ENCODE results near the gene NDUFB5.
"Not testable (repeated sequence)": the region's sequence is repeated elsewhere in the genome, so short reads cannot be mapped to it uniquely, and the experiment has no call there.

NDUFB5 gene

GRCh38 chr3:179640469-179640868, 35.9 kb downstream of the NDUFB5 start:
- no peak for DNase-seq

DNA sequence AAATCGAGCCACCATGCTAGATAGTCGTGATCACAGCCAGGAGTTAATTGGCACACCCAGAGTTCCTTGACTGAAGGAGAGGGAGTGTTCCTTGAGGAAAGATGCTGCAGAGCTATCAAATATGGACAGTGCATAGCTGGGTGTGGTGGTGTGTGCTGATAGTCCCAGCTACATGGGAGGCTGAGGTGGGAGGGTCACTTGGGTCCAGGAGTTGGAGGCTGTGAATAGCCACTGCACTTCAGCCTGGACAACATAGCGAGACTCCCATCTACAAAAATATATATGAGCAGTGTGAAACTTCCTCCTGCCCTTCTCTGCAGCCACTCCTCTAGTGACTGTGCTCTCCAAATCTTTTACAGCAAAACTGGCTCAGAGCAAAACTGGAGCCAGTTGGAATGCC, 38.3 kb downstream of the NDUFB5 start:
- DNase-seq = no peak

DNA sequence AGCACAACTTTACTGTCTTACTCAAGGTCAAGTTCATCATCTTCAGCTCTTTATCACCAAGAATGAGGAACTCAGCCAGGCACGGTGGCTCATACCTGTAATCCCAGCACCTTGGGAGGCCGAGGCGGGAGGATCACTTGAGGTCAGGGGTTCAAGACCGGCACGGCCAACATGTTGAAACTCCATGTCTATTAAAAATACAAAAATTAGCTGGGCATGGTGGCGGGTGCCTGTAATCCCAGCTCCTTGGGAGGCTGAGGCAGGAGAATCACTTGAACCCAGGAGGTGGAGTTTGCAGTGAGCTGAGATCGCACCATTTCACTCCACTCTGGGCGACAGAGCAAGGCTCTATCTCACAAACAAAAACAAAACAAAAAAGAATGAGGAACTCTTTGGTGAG, 39.2 kb downstream of the NDUFB5 start:
- not testable (repeated sequence) for DNase-seq

- no peak for DNase-seq
Observed at GRCh38 chr3:179646177-179646576, 41.6 kb downstream of the NDUFB5 start.

DNA sequence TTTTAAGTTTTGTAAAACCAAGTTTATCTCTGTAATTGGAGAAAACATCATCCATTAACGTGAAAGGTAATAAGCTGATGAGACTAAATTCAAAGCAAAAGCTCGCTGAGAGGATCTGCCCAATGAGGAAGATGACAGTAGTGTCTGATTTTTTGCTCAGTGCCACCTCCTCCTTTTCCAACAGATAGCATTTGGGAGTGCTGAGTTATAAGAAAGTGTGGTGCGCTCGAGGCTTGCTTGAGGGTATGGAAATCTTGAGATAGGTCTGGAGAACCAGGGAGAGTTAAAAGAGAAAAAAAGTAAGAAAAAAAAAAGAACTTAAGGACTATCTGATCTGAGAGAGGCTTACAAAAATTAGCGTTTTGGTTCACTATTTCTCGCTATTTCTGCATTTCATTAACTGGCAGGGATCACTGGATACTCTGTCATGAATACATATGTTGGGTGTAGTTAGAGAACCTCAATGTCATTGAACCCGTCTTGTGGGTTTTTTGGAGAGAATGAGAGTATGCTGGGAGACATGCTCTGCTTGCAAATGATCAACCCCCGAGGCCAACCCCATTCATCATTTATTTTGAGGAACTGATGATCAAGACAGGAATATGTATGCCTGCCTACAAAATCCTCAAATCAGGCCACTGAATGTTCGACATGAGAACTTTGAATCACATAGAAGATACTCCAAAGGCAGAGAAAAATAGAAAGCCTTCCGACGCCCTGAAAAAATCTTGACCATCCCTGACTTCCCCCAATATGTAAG, 47.3 kb downstream of the NDUFB5 start:
- no peak for DNase-seq

- DNase-seq = peak; percentile 73
Observed at GRCh38 chr3:179652447-179653095, 48.0 kb downstream of the NDUFB5 start, which contains the start of gene USP13. TSS of gene USP13 (plus strand) at chr3:179653040. CDS start at chr3:179653226, 186 bp downstream.

- DNase-seq = peak; percentile 39
Observed at GRCh38 chr3:179653096-179653797, 48.7 kb downstream of the NDUFB5 start.

- DNase-seq = no peak
Observed at GRCh38 chr3:179655236-179655635, 50.6 kb downstream of the NDUFB5 start.

- DNase-seq = no peak
Observed at GRCh38 chr3:179658606-179659005, 54.0 kb downstream of the NDUFB5 start.

DNA sequence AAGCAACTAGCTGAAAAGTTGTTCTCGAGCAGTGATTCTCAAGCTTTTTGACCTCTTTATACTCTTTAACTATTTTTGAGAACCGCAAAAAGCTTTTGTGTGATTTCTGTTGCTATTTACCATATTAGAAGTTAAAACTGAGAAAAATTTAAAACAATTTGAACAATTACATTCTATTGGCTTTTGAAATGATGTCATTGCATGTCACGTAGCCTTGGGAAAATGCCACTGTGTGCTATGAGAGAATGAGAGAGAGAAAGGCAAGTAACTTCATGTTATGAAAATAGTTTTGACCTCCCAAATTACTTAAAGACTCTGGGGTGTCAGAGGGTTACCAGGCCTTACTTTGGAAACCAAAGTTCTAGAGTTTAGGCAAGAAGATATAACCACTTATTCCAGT, 56.3 kb downstream of the NDUFB5 start:
- DNase-seq = no peak

- DNase-seq = no peak
Observed at GRCh38 chr3:179661777-179662176, 57.2 kb downstream of the NDUFB5 start.

GRCh38 chr3:179663093-179663492, 58.5 kb downstream of the NDUFB5 start:
- DNase-seq = no peak

GRCh38 chr3:179666030-179666429, 61.4 kb downstream of the NDUFB5 start:
- no peak for DNase-seq

- DNase-seq = no peak
Observed at GRCh38 chr3:179666436-179667035, 61.9 kb downstream of the NDUFB5 start.

DNA sequence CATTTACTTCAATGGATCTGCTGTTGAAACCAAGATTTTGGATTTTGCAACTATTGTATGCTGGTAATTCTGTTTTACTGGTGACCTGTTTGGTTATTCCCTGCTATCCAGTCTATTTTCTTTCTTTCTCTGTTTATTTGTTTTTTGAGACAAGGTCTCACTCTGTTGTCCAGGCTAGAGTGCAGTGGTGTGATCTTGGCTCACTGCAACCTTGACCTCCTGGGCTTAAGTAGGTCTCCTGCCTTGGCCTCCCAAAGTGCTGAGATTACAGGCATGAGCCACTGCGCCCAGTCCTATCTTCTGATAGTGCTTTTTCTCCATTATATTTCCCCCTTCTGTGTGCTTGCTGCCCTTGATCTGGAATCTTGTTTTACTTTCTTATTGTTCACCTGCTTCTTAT, 63.8 kb downstream of the NDUFB5 start:
- DNase-seq = no peak

DNA sequence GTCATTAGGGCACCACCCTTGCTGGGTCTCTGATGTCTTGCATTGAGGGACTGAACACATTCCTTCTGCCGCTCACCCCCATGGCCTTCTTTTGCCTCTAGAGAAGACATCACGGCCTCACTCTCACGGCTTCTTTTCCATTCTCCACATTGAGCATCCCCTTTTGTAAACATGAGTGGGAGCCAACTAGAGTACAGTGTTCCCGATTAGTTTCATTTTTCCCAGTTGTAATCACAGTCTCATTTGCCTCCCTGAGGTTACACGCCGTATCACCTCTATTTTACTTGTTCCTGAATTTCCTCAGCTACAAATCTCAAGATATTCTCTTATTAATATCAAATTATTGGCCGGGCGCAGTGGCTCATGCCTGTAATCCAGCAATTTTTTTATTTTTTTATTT, 65.7 kb downstream of the NDUFB5 start:
- DNase-seq = no peak

DNA sequence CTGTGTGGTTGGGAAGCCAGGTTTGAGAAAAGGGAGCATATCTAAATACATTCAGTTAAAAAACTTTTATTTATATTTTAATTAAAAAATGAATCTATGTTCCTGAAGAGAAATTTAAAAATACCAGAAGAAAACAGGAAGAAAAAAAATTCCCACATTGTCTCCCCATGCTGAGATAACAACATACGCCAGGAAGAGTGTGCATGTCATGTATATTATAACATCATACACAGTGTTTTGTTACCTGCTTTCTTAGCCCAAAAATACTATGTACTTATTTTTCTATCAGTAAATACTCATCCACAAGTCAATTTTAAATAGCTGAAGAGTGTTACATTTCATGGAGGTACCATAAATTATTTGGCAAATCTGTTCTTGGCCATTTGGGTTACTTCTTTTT, 66.7 kb downstream of the NDUFB5 start:
- DNase-seq = no peak

DNA sequence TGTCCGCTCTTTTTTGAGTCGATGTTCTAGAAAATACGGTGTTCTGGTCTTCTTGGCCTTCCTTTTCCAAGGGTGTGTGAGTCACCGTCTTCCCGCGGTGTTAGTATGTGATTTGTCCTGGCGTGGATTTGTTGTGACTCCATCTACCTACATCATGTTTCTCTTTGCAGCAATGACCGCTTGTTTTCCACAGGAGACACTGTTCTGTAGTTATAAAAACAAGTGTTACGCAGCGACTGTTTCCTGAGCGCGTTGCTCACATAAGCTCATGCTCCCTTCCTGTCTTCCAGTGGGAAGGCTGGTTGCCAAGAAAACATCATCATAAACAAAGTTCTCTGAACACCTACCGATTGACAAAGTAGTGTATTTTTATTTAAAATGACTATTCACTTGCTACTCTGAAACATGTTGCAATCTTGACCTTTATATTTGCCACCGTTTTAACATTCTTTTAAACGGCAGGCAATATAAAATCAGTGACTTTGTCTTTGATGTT, 67.2 kb downstream of the NDUFB5 start:
- DNase-seq = no peak

DNA sequence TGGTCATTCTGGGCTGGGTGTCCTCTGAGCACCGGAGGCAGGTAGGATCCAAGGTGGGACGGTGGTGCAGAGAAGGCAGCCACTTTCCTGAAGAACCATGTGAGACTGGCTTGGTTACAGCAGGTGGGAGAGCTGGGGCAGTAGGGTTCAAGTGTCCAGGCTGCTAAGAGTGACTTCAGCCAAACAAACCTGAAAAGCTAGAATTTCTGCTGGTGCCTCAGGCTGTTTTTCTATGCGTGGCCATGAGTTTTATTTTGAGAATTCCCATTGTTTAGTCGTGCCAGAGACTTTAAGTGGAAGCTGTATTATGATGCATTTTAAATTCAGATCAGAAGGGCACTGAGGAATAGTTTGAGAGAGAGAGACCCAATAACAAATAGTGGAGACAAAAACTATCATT, 68.3 kb downstream of the NDUFB5 start:
- no peak for DNase-seq

GRCh38 chr3:179673523-179673922, 68.9 kb downstream of the NDUFB5 start:
- DNase-seq = no peak

- no peak for DNase-seq
Observed at GRCh38 chr3:179676081-179676480, 71.5 kb downstream of the NDUFB5 start.
